Stomach (tissue), 4 donors: ENCODE data around the gene PPP1CC.

Experiments
- POLR2A ChIP-seq, 4 donors: fragments of 450-650 bp; IDR thresholded peaks; one replicate each; pipeline ENCODE4 v1.6.1; 2016; ENCODE audit warnings: antibody characterized with exemption in 4 of 4, control low read depth in 2 of 4, mild to moderate bottlenecking in 1 of 4, moderate library complexity in 1 of 4
- TF ChIP-seq, protein P1 (sequence below), 7 experiments: fragments of 450-650 bp in 4 of 7; fragments of 200-600 bp in 3 of 7; sonication (generic) in 3 of 7; IDR thresholded peaks; one replicate each; pipeline ENCODE4 v1.5.1; 2016 to 2019; ENCODE audit warnings: antibody characterized with exemption in 7 of 7, control low read depth in 2 of 7, mild to moderate bottlenecking in 1 of 7

DNA sequence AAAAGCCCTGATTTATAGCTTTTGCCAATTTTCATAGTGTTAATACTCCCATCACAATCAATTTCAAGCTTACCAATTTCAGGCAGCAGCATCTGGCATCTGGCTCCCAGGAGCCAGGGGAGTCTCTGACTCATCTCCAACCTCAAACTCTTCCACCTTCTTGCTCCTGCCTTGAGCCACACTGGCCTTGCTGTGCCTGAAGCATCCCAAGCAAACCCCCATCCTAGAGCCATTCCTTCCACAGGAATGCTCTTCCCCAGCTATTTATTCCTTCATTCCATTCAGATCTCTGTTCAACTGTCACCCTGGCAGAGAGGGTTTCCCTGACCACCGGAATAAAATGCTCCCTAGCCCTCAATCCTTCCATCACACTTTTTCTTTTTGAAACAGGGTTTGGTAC, 13.9 kb upstream of the PPP1CC start:
- TF ChIP-seq, protein P1, sequence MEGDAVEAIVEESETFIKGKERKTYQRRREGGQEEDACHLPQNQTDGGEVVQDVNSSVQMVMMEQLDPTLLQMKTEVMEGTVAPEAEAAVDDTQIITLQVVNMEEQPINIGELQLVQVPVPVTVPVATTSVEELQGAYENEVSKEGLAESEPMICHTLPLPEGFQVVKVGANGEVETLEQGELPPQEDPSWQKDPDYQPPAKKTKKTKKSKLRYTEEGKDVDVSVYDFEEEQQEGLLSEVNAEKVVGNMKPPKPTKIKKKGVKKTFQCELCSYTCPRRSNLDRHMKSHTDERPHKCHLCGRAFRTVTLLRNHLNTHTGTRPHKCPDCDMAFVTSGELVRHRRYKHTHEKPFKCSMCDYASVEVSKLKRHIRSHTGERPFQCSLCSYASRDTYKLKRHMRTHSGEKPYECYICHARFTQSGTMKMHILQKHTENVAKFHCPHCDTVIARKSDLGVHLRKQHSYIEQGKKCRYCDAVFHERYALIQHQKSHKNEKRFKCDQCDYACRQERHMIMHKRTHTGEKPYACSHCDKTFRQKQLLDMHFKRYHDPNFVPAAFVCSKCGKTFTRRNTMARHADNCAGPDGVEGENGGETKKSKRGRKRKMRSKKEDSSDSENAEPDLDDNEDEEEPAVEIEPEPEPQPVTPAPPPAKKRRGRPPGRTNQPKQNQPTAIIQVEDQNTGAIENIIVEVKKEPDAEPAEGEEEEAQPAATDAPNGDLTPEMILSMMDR (IDR thresholded peaks at IDR 0.05) = no peak
- no peak for TF ChIP-seq POLR2A (IDR thresholded peaks at IDR 0.05)
